Transverse colon (tissue), 4 donors: Measurements from ENCODE around the gene PPDPF.

Source experiments
- CTCF ChIP-seq, 5 experiments: fragments of 200-600 bp in 3 of 5; fragments of 450-650 bp in 2 of 5; sonication (generic) in 3 of 5; IDR thresholded peaks; 1 replicate in 2 of 5; 2 replicates in 3 of 5; pipeline ENCODE4 v1.5.1; 2016 to 2017; ENCODE audit warnings: antibody characterized with exemption in 5 of 5, inconsistent platforms in 3 of 5, mild to moderate bottlenecking in 2 of 5, moderate library complexity in 1 of 5
- EP300 ChIP-seq: sonication (generic); formaldehyde crosslinking; IDR thresholded peaks from one replicate; pipeline ENCODE4 v1.6.1; 2017; ENCODE audit warnings: antibody characterized with exemption, low read depth
- POLR2A ChIP-seq: fragments of 450-650 bp; IDR thresholded peaks from one replicate; pipeline ENCODE4 v1.6.1; 2016; ENCODE audit warnings: antibody characterized with exemption, mild to moderate bottlenecking, moderate library complexity
- POLR2AphosphoS5 ChIP-seq, 3 donors: sonication (generic); formaldehyde crosslinking; IDR thresholded peaks; one replicate each; pipeline ENCODE4 v1.6.1; 2016; ENCODE audit warnings: antibody characterized with exemption in 3 of 3

DNA sequence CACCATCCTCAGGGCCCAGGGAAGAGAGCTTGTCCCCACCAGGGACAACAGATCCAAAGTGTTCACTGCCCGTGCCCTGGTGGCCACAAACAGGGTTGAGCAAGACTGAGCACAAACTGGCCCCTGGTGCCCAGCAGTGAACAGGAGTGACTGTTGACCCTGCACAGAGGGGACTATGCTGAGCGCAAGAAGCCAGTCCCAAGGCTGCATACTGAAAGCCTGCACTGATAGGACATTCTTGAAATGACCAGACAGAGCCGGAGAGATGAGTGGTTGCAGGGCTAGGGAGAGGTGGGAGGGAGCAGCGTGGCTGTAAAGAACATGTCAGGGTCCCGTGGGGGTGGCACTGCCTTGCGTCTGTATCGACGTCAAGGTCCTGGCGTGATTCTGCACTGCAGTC, 30.5 kb downstream of the PPDPF start:
- TF ChIP-seq POLR2A = no peak
- TF ChIP-seq CTCF (IDR thresholded peaks at IDR 0.05) = no peak
- no peak for TF ChIP-seq EP300
- TF ChIP-seq POLR2AphosphoS5 (IDR thresholded peaks at IDR 0.05) = no peak
